KOPT-K1 (cell line): ENCODE results near the gene CHD9.
"Not testable (repeated sequence)": the region's sequence is repeated elsewhere in the genome, so short reads cannot be mapped to it uniquely, and the experiment has no call there.

Experiments used
- H3K27ac ChIP-seq: fragments of 200-600 bp; sonication (generic); 2 replicates; pipeline ENCODE4 v1.5.1; 2016; ENCODE audit warnings: antibody characterized with exemption, mild to moderate bottlenecking, low read depth, low read length; ENCODE audit not compliant: poor library complexity, severe bottlenecking
- H3K36me3 ChIP-seq: fragments of 200-600 bp; sonication (generic); 2 replicates; pipeline ENCODE4 v1.5.1; 2017; ENCODE audit warnings: antibody characterized with exemption, mild to moderate bottlenecking, low read length, moderate library complexity; ENCODE audit not compliant: insufficient read depth
- H3K9me3 ChIP-seq: fragments of 200-600 bp; sonication (generic); 2 replicates; pipeline ENCODE4 v1.5.1; 2017; ENCODE audit warnings: antibody characterized with exemption, low read length, mild to moderate bottlenecking; ENCODE audit not compliant: insufficient read depth, poor library complexity, severe bottlenecking

The CHD9 gene

GRCh38 chr16:53291757-53292392, 237.1 kb downstream of the CHD9 start:
- Histone ChIP-seq H3K9me3 (no peaks in the 10 kb centered on the region), H3K36me3 (peaks cover 94% of the 10 kb centered on the region), H3K27ac (no peak overlapping the region)

GRCh38 chr16:53297477-53297876, 242.7 kb downstream of the CHD9 start:
- Histone ChIP-seq H3K36me3 (peaks cover 85% of the 10 kb centered on the region), H3K9me3 (no peaks in the 10 kb centered on the region), H3K27ac (no peak overlapping the region)

GRCh38 chr16:53304334-53304733, 249.5 kb downstream of the CHD9 start:
- H3K27ac ChIP-seq: no peak overlapping the region
- no peaks in the 10 kb centered on the region for H3K9me3 ChIP-seq
- peaks cover 82% of the 10 kb centered on the region for H3K36me3 ChIP-seq

GRCh38 chr16:53305743-53306142, 251.0 kb downstream of the CHD9 start:
- peaks cover 81% of the 10 kb centered on the region for H3K36me3 ChIP-seq
- no peaks in the 10 kb centered on the region for H3K9me3 ChIP-seq
- no peak overlapping the region for H3K27ac ChIP-seq

- Histone ChIP-seq H3K27ac (no peak overlapping the region), H3K9me3 (no peaks in the 10 kb centered on the region), H3K36me3 (peaks cover 96% of the 10 kb centered on the region)
Observed at GRCh38 chr16:53309457-53309856, 254.7 kb downstream of the CHD9 start.

GRCh38 chr16:53320992-53321391, 266.2 kb downstream of the CHD9 start:
- H3K27ac ChIP-seq: no peak overlapping the region
- peaks cover 98% of the 10 kb centered on the region for H3K36me3 ChIP-seq
- H3K9me3 ChIP-seq: no peaks in the 10 kb centered on the region

- Histone ChIP-seq H3K27ac (no peak overlapping the region), H3K36me3 (peaks cover 72% of the 10 kb centered on the region), H3K9me3 (no peaks in the 10 kb centered on the region)
Observed at GRCh38 chr16:53323924-53324323, 269.1 kb downstream of the CHD9 start.

GRCh38 chr16:53330991-53331390, 276.2 kb downstream of the CHD9 start:
- H3K9me3 ChIP-seq, H3K27ac ChIP-seq, H3K36me3 ChIP-seq: not testable (repeated sequence)

GRCh38 chr16:53334581-53334980, 279.8 kb downstream of the CHD9 start:
- no peaks in the 10 kb centered on the region for H3K9me3 ChIP-seq
- no peak overlapping the region for H3K27ac ChIP-seq
- H3K36me3 ChIP-seq: no peaks in the 10 kb centered on the region

GRCh38 chr16:53337294-53337693, 282.5 kb downstream of the CHD9 start:
- H3K36me3 ChIP-seq: no peaks in the 10 kb centered on the region
- no peaks in the 10 kb centered on the region for H3K9me3 ChIP-seq
- no peak overlapping the region for H3K27ac ChIP-seq

- Histone ChIP-seq H3K36me3 (no peaks in the 10 kb centered on the region), H3K27ac (no peak overlapping the region), H3K9me3 (no peaks in the 10 kb centered on the region)
Observed at GRCh38 chr16:53341792-53342191, 287.0 kb downstream of the CHD9 start.

- Histone ChIP-seq H3K27ac (no peak overlapping the region), H3K36me3 (no peaks in the 10 kb centered on the region), H3K9me3 (no peaks in the 10 kb centered on the region)
Observed at GRCh38 chr16:53355064-53355463, 300.3 kb downstream of the CHD9 start.

- Histone ChIP-seq H3K27ac (no peak overlapping the region), H3K9me3 (no peaks in the 10 kb centered on the region), H3K36me3 (no peaks in the 10 kb centered on the region)
Observed at GRCh38 chr16:53356478-53357207, 301.9 kb downstream of the CHD9 start.

- H3K9me3 ChIP-seq: no peaks in the 10 kb centered on the region
- H3K36me3 ChIP-seq: no peaks in the 10 kb centered on the region
- no peak overlapping the region for H3K27ac ChIP-seq
Observed at GRCh38 chr16:53357208-53357586, 302.4 kb downstream of the CHD9 start.

GRCh38 chr16:53357955-53358354, 303.2 kb downstream of the CHD9 start:
- no peaks in the 10 kb centered on the region for H3K9me3 ChIP-seq
- no peak overlapping the region for H3K27ac ChIP-seq
- no peaks in the 10 kb centered on the region for H3K36me3 ChIP-seq

- Histone ChIP-seq H3K9me3 (no peaks in the 10 kb centered on the region), H3K27ac (no peak overlapping the region), H3K36me3 (no peaks in the 10 kb centered on the region)
Observed at GRCh38 chr16:53358884-53359283, 304.1 kb downstream of the CHD9 start.
